Mesenchymal stem cell (in vitro differentiated cells and primary cell): ENCODE data around the gene HES7.

Experiments used
- DNase-seq: peaks from one replicate; pipeline ENCODE4 v3.0.0-alpha.2; 2013
- H2AFZ ChIP-seq: one replicate; pipeline ENCODE4 v1.6.1; 2013; ENCODE audit warnings: low read depth, mild to moderate bottlenecking, control low read depth, inconsistent platforms, low read length, moderate library complexity
- H2AK5ac ChIP-seq: 2 replicates; pipeline ENCODE4 v1.6.1; 2013; ENCODE audit warnings: low read length, moderate library complexity, mild to moderate bottlenecking, inconsistent platforms; ENCODE audit not compliant: severe bottlenecking
- H2BK120ac ChIP-seq: one replicate; pipeline ENCODE4 v1.6.1; 2013; ENCODE audit warnings: low read depth, mild to moderate bottlenecking, inconsistent platforms, low read length, moderate library complexity
- H2BK12ac ChIP-seq, 2 experiments: one replicate each; pipeline ENCODE4 v1.6.1; 2013; ENCODE audit warnings: inconsistent platforms in 2 of 2, low read length in 2 of 2, mild to moderate bottlenecking in 2 of 2, moderate library complexity in 2 of 2, control low read depth in 1 of 2
- H2BK15ac ChIP-seq: one replicate; pipeline ENCODE4 v1.6.1; 2013; ENCODE audit warnings: mild to moderate bottlenecking, low read depth, inconsistent platforms; ENCODE audit not compliant: poor library complexity, severe bottlenecking
- H2BK5ac ChIP-seq: 2 replicates; pipeline ENCODE4 v1.6.1; 2013; ENCODE audit warnings: low read depth, mild to moderate bottlenecking, low read length, control low read depth, inconsistent platforms; ENCODE audit not compliant: poor library complexity, severe bottlenecking
- H3K14ac ChIP-seq, 2 experiments: one replicate each; pipeline ENCODE4 v1.6.1; 2013; ENCODE audit warnings: inconsistent platforms in 2 of 2, low read length in 2 of 2, control low read depth in 1 of 2, mild to moderate bottlenecking in 1 of 2, moderate library complexity in 1 of 2
- H3K18ac ChIP-seq, 2 experiments: one replicate each; pipeline ENCODE4 v1.6.1; 2013; ENCODE audit warnings: inconsistent platforms in 2 of 2, low read length in 2 of 2, control low read depth in 1 of 2, low read depth in 1 of 2, mild to moderate bottlenecking in 1 of 2
- H3K23ac ChIP-seq, 2 experiments: one replicate each; pipeline ENCODE4 v1.6.1; 2013; ENCODE audit warnings: inconsistent platforms in 2 of 2, low read length in 2 of 2, mild to moderate bottlenecking in 2 of 2, moderate library complexity in 2 of 2, control low read depth in 1 of 2
- H3K27ac ChIP-seq: 2 replicates; pipeline ENCODE4 v1.5.1; 2013; ENCODE audit warnings: mild to moderate bottlenecking, moderate library complexity, low read length, control low read depth, inconsistent platforms; ENCODE audit not compliant: poor library complexity, severe bottlenecking
- H3K27me3 ChIP-seq, 2 experiments: 2 replicates each; pipeline versions ENCODE4 v1.6.1 to v1.7.0; 2013; ENCODE audit warnings: low read length in 2 of 2, mild to moderate bottlenecking in 2 of 2, moderate library complexity in 2 of 2, control low read depth in 1 of 2, inconsistent platforms in 1 of 2; ENCODE audit not compliant: control insufficient read depth in 1 of 2, insufficient read depth in 1 of 2
- H3K36me3 ChIP-seq, 2 experiments: 2 replicates each; pipeline versions ENCODE4 v1.6.1 to v1.7.0; 2013; ENCODE audit warnings: low read length in 2 of 2, control low read depth in 1 of 2, inconsistent platforms in 1 of 2, low read depth in 1 of 2, mild to moderate bottlenecking in 1 of 2; ENCODE audit not compliant: insufficient read depth in 2 of 2, control insufficient read depth in 1 of 2
- H3K4ac ChIP-seq, 2 experiments: one replicate each; pipeline ENCODE4 v1.6.1; 2013; ENCODE audit warnings: inconsistent platforms in 2 of 2, low read length in 2 of 2, mild to moderate bottlenecking in 2 of 2, moderate library complexity in 2 of 2, control low read depth in 1 of 2, low read depth in 1 of 2
- H3K4me1 ChIP-seq: 2 replicates; pipeline ENCODE4 v1.6.1; 2013; ENCODE audit warnings: low read depth, low read length, control low read depth; ENCODE audit not compliant: control insufficient read depth, insufficient read depth
- H3K4me2 ChIP-seq: 2 replicates; pipeline ENCODE4 v1.6.1; 2013; ENCODE audit warnings: low read length, mild to moderate bottlenecking, inconsistent platforms; ENCODE audit not compliant: poor library complexity, severe bottlenecking
- H3K4me3 ChIP-seq, 2 experiments: 2 replicates each; pipeline versions ENCODE4 v1.5.1 to v1.7.0; 2013; ENCODE audit warnings: low read length in 2 of 2, mild to moderate bottlenecking in 2 of 2, control low read depth in 1 of 2, low read depth in 1 of 2; ENCODE audit not compliant: insufficient read depth in 1 of 2
- H3K79me1 ChIP-seq: replicated peaks from 2 replicates; pipeline ENCODE4 v1.6.1; 2013; ENCODE audit warnings: mild to moderate bottlenecking, control low read depth, low read length, inconsistent platforms; ENCODE audit not compliant: poor library complexity, severe bottlenecking
- H3K9ac ChIP-seq: 2 replicates; pipeline ENCODE4 v1.7.0; 2013; ENCODE audit warnings: mild to moderate bottlenecking, low read length, moderate library complexity
- H3K9me3 ChIP-seq: 2 replicates; pipeline ENCODE4 v1.7.0; 2013; ENCODE audit warnings: mild to moderate bottlenecking, low read length; ENCODE audit not compliant: control insufficient read depth
- H4K8ac ChIP-seq: one replicate; pipeline ENCODE4 v1.6.1; 2013; ENCODE audit warnings: inconsistent platforms, mild to moderate bottlenecking, low read length, moderate library complexity
- H4K91ac ChIP-seq: one replicate; pipeline ENCODE4 v1.6.1; 2013; ENCODE audit warnings: mild to moderate bottlenecking, low read length, inconsistent platforms
- WGBS: methylation state at CpG from one replicate; pipeline ENCODE4 v1.1.7; 2013; ENCODE audit warnings: mixed read lengths; 5-methylcytosine and 5-hydroxymethylcytosine counted together

Gene HES7

GRCh38 chr17:8144401-8145231 lies 20.7 kb upstream of the HES7 start:
- H2AK5ac ChIP-seq, result no peak overlapping the region
- no peak overlapping the region for H2BK12ac ChIP-seq
- no peak overlapping the region for H2BK15ac ChIP-seq
- no peak overlapping the region for H3K4ac ChIP-seq
- peaks cover 86 to 96% of the 10 kb centered on the region in 2 experiments for H3K36me3 ChIP-seq
- H3K4me1 ChIP-seq, result peaks cover under 1% of the 10 kb centered on the region
- no peak overlapping the region for H4K91ac ChIP-seq
- H2BK120ac ChIP-seq, result no peak overlapping the region
- H2AFZ ChIP-seq, result no peak overlapping the region
- H3K9ac ChIP-seq, result no peak overlapping the region
- H3K27ac ChIP-seq, result no peak overlapping the region
- H2BK5ac ChIP-seq, result no peak overlapping the region
- no peak overlapping the region for H3K4me3 ChIP-seq
- DNase-seq, result no peak
- no peaks in the 10 kb centered on the region for H3K27me3 ChIP-seq
- no peak overlapping the region for H3K18ac ChIP-seq
- no peak overlapping the region for H4K8ac ChIP-seq
- H3K79me1 ChIP-seq, result peaks cover 28% of the 10 kb centered on the region
- no peak overlapping the region for H3K4me2 ChIP-seq
- H3K9me3 ChIP-seq, result no peaks in the 10 kb centered on the region
- H3K14ac ChIP-seq, result no peak overlapping the region
- no peak overlapping the region for H3K23ac ChIP-seq
- WGBS, result 97% methylated on average over 12 of the region's 15 CpGs

DNA sequence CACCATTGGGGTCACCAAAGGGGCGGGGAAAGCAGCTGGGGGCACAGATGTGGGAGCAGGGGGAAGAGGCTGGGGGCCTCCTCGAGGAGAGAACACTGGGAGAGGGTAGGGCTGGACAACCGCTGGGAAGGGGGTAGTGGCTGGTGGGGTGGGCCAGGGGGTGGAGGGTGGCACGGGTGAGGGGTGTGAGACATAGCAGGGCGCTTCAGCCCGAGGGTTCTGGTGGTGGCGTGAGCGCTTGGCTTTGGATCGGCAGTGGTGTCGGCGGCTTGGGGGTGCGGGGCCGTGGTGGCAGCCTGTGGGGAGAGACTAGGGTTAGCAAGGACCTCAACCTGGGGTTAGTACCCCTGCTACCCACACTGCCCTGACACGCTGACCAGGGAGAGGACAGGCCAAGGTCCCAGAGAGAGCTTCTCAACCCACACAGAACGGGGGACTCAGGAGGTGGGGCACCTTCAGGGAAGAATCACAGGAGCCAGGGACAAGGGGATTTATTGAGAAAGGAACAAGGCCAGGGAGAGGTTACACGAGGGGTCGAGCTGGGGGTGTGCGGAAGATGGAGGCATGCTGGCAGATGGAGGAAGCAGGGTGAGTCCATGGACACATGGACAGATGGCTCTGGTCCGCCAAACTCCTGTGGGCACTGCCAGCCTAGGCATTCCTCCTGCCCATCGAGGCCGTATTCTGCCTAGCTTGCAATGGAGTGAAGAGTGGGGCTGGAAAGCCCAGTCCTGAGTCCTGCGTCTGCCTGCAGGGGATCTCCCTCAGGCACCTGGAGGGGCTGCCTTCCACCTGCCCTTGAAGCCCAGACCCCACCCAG lies 19.9 kb upstream of the HES7 start:
- Histone ChIP-seq H3K9ac (no peak overlapping the region), H3K14ac (no peak overlapping the region), H3K18ac (no peak overlapping the region), H2AFZ (no peak overlapping the region), H3K27ac (no peak overlapping the region), H3K36me3 (peaks cover 79 to 89% of the 10 kb centered on the region in 2 experiments), H3K4me3 (no peak overlapping the region), H2AK5ac (no peak overlapping the region), H4K8ac (no peak overlapping the region), H3K79me1 (peaks cover 22% of the 10 kb centered on the region), H2BK5ac (no peak overlapping the region), H3K4ac (no peak overlapping the region), H3K9me3 (no peaks in the 10 kb centered on the region), H4K91ac (no peak overlapping the region), H2BK15ac (no peak overlapping the region), H3K4me2 (no peak overlapping the region), H3K4me1 (peaks cover 2% of the 10 kb centered on the region), H3K27me3 (no peaks in the 10 kb centered on the region), H2BK120ac (no peak overlapping the region), H2BK12ac (no peak overlapping the region), H3K23ac (no peak overlapping the region)
- DNase-seq, result no peak
- 94% methylated on average over 22 of the region's 22 CpGs for WGBS

DNA sequence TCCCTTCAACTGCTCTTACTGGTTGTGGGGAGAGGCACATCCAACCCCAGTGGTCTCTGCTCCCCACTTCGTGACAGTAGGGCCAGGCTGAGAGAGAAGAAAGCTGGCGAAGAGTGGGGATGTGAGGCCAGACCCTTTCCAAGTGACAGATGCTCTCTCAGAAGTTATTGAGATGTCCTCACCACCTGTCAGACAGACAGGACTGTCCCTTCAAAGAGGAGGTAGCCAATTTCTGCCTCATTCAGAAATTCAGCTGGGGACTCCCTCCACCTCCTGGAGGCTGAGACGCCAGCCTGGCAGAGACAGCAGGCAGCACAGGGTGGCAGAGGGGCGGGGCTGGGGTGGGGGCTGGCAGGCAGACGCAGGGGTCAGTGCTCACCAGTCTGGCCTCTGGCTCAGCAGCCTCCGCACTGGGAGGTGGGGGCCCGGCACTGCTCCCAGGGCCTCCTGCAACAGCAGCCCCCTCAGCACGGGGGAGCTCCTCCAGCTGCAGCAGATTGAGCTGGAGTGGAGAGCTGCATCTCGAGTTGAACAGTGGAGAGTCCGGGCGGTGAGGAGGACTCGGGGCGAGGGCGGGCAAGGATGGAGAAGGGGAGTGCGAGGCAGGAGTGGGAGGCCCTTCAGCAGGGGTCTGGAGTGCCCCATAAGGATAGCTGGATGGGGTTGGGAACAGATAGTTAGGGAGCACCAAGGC lies 19.1 kb upstream of the HES7 start:
- Histone ChIP-seq H3K27me3 (no peaks in the 10 kb centered on the region), H2BK12ac (no peak overlapping the region), H3K27ac (no peak overlapping the region), H2AFZ (no peak overlapping the region), H3K4me2 (no peak overlapping the region), H4K8ac (no peak overlapping the region), H2BK5ac (no peak overlapping the region), H3K79me1 (peaks cover 16% of the 10 kb centered on the region), H2AK5ac (no peak overlapping the region), H3K4me1 (peaks cover 3% of the 10 kb centered on the region), H3K36me3 (peaks cover 72 to 82% of the 10 kb centered on the region in 2 experiments), H3K9me3 (no peaks in the 10 kb centered on the region), H3K14ac (no peak overlapping the region), H3K23ac (no peak overlapping the region), H3K4me3 (no peak overlapping the region), H3K9ac (no peak overlapping the region), H3K18ac (no peak overlapping the region), H3K4ac (no peak overlapping the region), H4K91ac (no peak overlapping the region), H2BK120ac (no peak overlapping the region), H2BK15ac (no peak overlapping the region)
- no peak for DNase-seq
- WGBS, result 95% methylated on average over 14 of the region's 15 CpGs
